ENCODE results near the gene NFYC. TPM values are rescaled to one million over a fixed set of nuclear protein-coding genes. Genes with fewer than 3 reads are reported as not detected.
"Not testable (repeated sequence)": the region's sequence is repeated elsewhere in the genome, so short reads cannot be mapped to it uniquely, and the experiment has no call there.

The NFYC gene
- total RNA-seq, 1 donor = 79.4 TPM

DNA sequence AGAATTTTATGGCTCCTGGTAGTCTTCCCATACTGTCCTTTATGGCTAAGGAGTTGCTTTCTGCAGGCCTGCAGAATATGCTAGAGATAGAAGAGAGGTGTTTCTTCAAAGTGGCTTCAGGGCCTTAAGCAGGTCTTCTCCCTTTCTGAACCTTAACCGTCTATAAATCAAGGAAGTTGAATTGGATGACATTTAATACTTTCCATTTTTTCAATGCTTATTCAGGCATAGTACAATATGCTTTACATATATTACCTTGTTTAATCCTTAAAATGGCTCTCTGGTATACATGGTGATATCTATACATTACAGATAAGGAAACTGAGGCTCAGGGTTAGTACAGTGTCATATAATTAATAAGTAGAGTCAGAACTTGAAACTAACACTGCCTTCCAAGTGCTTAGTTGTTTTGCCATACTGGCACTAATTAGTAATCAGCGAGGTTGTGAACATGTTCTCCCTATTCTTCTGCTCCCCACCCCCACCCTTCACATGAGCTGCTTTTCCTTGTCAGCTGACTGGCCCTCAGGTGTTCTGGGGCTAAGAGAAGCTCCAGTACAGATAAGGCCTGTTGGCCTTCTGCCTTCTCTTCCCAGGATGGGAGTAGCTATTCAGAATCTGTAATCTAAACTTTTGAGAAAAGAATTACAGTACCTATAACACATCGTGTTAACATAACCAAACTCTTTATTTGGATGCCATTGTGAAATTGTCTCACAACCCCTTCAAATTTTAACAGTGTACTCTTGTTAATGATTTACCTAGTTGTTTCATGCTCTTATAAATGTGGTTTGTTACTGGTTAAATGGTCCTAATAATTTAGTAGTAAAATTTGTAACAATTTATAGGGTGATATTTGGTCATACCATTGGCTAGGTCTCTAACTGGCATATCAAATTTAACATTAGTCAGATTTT is 13.6 kb downstream of the NFYC start:
- no peak for DNase-seq (ENCODE audit: low read depth in 2 of 3, low spot score in 2 of 3)

DNA sequence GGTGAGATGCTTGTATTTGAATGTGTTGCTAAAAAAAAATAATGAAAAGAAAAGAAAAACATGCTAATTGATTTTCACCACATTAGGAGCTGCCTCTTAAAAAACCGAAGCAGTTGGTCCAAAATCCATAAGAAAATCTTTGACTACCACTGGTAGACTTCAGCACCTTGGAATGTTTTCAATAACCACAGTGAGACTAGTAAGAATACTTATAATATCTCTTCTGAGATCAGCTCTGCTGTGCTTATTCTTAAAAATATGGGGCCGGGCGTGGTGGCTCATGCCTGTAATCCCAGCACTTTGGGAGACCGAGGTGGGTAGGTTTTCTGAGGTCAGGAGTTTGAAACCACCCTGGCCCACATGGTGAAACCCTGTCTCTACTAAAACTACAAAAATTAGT is 15.1 kb downstream of the NFYC start:
- DNase-seq (ENCODE audit: low read depth in 2 of 3, low spot score in 2 of 3) = no peak

DNA sequence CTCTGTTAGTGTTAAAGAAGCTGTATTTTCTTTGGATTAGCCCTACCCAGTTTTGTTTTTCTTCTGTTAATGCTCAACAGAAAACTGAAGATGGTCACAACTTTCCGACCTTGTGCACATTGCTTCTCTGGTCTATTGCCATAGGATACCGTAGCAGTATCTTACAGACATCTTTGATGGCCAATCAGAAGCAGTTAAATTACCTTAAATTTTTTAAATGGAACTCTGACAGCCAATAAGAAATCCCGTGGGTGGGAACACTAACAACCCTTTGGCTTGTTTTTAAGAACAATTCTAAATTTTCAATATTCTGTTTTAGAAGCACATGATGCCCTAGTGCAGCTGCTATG is 17.2 kb downstream of the NFYC start:
- DNase-seq (ENCODE audit: low read depth in 2 of 3, low spot score in 2 of 3) = no peak

DNA sequence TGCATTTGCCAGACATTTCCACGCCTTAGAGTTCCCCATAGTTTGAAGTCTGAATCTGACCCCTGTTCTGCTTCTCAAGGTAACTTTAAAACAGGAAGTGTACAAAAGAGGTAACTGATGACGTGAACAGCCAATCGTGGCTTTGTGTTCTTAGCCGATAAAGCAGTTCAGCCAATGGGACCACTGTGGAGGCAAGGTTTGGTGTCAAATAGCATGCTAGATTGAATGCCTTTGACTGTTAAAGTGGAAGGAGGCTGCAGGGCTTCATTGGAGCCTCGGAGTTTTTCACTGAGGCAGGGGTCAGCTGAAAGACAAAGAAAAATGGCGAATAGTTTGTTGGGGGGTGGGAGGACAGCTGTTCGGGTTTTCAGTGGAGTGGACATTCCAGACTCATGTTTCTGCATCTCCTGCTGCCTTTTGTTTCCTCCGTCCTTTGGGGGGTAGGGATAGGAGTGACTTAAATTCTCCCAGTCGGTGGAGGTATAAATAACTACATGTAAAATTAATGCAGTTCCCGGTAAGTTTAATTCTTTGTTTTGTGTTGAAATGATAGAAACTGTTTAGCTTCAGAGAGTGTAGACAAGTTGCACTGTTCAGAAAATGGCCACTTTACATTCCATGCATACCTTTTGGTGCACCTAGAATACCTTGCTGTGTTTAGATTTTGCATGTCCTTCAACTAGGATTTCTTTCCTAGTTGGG is 17.7 kb downstream of the NFYC start:
- DNase-seq (ENCODE audit: low read depth in 2 of 3, low spot score in 2 of 3) = peak; percentile 55 to 96 (median 91)

DNA sequence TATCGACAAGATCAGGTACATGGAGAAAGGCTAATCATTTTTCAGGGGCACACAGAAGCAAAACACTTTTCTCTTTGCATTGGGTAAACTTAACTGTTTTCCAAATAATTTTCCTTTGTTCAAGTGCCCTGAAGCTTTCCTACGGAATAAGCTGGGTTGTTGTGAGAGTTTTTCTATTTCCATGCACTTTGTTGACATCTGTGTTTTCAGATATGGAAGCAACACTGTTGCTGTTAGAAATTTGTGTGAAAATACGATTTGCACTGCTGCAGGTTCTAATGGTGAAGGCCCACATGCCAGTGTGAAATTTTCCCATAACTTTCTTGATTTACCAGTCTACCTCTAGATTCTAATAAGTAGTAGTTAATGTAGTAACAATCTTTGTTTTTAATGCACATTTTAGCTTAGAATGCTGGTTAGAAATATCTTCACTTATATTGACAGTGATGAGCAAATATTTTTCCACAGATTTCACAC is 18.3 kb downstream of the NFYC start:
- no peak for DNase-seq (ENCODE audit: low read depth in 2 of 3, low spot score in 2 of 3)

DNA sequence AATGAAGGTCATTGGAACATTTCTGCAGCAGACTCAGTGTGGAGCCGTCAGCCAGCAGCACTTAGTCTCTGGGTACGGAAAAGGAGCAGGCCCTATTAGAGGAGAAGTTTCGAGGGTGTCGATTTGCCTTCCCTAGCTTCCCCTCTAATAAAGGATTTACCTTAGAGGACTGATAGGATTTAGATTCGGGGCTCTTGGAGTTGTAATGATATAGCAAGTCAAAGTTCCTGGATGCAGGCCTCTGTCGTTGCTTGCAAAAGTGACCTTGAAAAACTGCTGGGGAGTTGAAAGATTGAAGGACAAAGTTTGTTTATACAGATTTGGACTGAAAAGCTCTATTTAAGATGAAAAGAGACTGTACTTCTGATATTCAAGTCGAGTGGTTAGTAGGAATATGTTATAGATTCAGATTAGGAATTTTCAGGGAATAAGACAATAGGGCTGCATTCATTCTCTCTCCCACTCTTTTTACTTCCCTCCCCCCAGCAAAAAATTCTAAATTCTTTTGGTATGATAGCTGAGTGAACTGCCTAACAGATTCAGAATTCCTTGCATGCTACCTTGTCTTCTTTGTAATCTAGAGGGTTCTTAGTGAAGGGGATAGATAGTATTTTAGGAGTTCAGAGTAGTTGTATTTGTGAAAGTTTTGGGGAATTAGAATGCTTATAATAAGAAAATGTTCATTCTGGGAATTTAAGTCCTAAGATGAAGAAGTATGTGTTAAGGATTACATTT is 19.2 kb downstream of the NFYC start:
- DNase-seq (ENCODE audit: low read depth in 2 of 3, low spot score in 2 of 3) = no peak

DNA sequence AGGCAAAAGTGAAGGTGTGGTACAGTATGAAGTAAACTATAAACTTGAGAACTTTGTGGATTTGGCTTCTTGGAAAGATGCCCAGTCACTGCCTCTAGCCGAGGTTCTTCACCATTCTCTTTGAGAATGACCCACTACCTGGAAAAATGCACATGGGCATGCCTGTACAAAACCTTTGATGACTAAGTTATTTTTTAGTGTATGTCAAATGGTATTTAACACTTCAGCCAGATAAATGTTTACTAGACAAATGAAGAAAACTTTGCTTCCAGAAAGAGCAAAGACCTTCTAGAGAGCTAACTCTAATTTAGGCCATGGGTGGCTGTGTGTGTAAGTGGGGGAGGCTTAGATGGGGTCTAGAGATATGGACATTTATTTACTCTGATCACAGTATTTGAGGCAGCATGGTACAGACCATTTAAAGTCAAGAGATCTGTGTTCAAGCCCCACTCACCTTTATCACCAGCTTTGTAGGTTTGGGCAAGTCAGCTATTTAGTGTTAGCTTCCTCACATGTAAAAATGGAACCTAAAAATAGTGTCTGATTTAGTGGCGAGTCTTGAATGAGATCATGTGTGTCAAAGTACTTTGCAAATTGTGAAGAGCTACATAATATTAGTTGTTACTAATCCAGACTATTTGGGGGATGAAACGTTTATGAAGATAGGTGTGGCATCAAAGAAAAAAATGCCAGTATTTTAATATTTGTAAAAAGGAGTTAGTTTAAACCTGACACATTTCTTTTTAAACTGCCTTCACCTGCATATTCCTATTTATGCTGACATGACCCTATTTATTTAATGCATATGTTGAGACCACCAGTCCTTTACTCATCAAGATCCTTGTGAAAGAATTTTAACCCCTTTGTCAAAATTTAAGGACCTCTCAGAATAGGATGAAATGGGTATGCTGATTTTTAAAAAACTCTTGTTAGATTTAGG is 20.2 kb downstream of the NFYC start:
- no peak for DNase-seq (ENCODE audit: low read depth in 2 of 3, low spot score in 2 of 3)

DNA sequence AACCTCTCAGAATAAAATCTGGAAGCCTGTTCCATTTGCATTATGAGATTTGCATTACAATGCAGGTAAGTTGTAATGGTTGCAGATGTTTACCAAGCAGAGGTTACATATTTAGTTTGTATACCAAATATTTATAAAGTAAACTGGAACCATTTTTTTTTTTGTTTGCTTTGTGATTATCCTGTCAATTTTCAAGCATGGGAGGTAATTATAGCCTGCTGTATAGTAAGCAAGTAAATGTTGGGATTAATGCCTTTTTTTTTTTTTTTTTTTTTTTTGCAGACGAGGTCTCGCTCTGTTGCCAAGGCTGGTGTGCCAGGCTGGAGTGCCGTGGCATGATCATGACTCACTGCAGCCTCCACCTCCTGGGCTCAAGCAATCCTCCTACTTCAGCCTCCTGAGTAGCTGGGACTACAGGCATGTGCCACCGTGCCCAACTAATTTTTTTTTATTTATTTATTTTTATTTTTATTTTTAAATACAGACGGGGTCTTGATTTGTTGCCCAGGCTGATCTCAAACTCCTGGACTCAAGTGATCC is 21.0 kb downstream of the NFYC start:
- no peak for DNase-seq (ENCODE audit: low read depth in 2 of 3, low spot score in 2 of 3)

DNA sequence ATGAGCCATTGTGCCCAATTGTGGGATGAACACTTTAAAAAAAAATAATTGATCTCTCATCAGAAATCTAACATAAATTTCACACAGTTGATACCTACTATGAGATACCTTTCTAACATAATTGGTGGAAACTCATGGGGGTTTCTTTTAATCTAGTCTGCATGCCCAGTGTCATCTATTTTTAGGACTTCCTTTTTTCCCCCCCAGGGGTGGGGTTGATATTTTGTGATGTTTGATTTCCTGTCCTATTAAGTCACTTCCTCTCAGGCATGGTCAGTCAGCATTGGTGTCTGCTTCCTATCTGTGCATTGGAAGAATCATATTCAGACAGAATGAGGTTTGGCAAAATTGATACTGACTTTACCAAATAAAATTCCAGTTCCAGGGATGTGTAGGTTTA is 21.5 kb downstream of the NFYC start:
- peak in 2 of 3 donors; percentile 54 to 64 for DNase-seq (ENCODE audit: low read depth in 2 of 3, low spot score in 2 of 3)

DNA sequence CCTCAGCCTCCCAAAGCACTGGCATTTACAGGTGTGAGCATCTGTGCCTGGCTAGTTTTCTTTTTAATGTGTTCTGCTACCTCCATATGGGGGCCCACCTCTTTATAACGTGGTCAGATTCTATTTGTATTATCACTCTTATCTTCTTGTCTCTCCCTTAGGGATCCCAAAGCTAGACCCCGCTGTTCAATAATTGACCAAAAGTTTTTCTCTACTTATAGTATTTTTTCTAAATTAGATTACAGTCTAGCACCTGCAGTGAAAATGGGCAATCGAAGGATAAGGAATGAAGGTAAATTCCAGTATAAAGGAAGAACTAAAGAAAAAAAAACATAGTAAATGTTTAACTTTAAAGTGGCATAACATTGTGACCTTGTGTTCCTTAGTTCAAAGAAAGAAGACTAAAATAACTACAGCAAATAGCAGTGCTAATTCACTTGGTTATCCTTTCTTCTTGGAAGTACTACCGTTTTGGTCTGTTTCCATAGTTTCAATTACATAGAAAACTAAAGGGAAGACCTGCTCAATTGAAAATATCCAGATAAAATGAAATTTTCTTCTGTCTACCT is 24.1 kb downstream of the NFYC start:
- no peak for DNase-seq (ENCODE audit: low read depth in 2 of 3, low spot score in 2 of 3)

DNA sequence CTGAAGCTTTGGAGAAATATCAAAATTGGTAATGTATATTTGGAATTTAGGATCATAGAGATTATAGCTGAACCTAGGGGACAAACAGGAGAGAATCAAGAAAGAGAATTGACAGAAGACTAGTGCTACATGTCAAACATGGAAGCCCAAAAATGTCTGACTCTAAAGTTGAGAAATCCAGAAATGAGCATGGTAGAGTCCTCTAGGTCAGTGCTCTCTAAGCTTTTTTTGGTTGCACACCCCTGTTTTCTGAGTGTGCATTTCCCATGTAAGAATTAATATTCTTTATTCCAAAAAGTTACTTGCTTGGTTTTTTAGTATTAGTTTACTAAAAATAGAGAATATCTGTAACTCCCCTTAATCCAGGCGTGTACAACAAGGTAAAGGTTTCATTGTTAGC is 25.6 kb downstream of the NFYC start:
- DNase-seq (ENCODE audit: low read depth in 2 of 3, low spot score in 2 of 3) = no peak

DNA sequence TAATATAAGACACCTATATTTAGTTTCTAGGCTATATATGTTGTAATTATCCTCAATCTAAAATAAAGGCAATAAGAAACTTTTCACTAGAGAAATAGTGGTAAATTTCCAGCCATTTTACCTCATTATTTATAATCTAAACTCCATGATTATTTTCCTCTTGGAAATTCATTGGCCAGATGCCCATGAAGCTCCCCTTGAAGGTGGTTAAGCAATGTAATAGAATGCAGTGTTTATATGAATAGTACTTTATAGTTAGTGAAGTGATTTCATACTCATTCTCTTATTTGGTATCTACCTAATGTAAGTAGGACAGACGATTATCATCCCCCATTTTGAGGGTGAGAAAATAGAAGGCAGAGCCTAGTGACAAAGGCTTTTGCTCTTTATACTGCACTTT is 26.5 kb downstream of the NFYC start:
- no peak for DNase-seq (ENCODE audit: low read depth in 2 of 3, low spot score in 2 of 3)

DNA sequence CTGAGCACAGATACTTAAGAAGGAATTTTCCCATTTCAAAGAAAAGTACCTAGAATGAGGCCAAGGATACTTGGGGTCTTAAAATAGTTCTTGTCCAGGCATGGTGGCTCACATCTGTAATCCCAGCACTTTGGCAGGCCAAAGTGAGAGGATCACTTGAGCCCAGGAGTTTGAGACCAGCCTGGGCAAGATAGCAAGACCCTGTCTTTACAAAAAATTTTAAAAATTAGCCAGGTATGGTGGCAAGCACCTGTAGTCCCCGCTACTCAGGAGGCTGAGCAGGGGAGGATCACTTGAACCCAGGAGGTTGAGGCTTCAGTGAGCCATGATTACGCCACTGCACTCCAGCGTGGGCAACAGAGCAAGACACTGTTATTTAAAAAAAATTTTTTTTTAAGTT is 29.0 kb downstream of the NFYC start:
- no peak for DNase-seq (ENCODE audit: low read depth in 2 of 3, low spot score in 2 of 3)

DNA sequence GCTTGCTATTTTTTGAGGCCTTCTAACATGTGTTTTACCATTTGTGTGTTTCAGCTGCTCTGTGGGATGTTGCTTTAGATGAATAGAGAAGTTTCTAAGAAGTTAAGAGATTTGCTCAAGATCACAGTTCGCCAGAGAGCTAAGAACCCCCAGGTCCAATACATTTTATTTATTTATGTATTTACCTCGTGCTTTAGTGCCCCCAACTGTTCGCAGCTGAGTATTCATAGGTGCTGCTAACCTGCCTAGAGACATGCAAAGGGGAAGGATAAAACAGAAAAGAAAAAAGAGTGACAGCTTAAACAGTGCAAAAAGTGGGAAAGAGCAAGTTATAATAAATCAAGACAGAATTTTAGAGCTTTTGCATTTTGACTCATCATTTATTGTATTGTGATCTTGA is 31.1 kb downstream of the NFYC start:
- DNase-seq (ENCODE audit: low read depth in 2 of 3, low spot score in 2 of 3) = peak in 1 of 3 donors; percentile 20

DNA sequence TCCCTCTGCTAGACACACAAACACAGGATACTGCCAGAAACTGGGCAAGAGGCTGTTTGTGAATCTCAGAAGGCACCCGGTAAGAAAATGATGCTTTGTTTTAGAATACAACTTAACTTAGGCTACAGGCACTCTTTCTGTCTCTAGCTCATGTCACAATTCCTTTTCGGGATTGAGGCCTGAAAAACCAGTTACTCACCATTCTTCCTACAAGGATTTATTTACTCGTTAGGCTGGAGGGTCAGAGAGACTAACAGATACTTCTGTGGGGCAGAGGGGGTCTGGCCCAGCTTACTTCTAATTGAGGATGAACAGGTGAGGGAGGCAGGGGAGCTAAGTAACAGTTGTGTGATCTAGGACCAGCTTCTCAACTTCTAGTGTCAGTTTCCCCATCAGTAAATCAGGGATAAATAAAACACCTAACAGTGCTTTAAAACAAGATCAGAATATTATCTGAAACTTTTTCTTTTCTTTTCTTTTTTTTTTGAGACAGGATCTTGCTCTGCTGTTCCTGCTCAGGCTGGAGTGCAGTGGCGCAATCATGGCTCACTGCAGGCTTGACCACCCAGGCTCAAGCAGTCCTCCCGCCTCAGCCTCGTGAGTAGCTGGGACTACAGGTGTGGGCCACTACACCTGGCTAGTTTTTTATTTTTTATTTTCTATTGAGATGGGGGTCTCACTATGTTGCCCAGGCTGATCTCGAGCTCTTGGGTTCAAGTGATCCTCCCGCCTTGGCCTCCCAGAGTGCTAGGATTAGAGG is 31.9 kb downstream of the NFYC start:
- no peak for DNase-seq (ENCODE audit: low read depth in 2 of 3, low spot score in 2 of 3)

DNA sequence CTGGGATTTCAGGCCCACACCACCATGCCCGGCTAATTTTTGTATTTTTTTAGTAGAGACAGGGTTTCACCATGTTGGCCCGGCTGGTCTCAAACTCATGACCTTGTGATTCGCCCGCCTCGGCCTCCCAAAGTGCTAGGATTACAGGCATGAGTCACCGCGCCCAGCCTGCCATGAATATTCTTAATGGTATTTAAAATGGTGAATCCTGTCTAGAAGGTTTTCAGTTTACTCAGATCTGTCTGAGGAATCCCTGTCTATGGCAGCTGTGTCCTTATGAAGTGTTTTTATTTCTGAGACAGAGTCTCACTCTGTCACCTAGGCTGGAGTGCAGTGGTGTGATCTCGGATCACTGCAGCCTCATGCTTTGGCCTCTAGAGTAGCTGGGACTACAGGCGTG is 36.2 kb downstream of the NFYC start:
- not testable (repeated sequence) for DNase-seq (ENCODE audit: low read depth in 2 of 3, low spot score in 2 of 3)

DNA sequence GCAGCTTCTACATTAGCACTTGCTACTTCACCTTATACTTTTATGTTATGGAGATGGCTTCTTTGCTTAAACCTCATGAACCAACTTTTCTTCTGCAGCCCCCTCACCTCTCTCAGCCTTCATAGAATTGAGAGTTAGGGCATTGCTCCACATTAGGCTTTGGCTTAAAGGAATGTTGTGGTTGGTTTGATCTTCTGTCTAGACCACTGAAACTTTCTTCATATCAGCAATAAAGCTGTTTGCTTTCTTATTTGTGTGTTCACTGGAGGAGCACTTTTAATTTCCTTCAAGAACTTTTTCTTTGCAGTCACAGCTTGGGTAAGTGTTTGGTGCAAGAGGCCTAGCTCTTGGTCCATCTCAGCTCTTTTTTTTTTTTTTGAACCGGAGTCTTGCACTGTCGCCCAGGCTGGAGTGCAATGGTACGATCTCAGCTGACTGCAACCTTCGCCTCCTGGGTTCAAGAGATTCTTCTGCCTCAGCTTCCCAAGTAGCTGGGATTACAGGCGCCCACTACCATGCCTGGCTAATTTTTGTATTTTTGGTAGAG is 37.9 kb downstream of the NFYC start:
- DNase-seq (ENCODE audit: low read depth in 2 of 3, low spot score in 2 of 3) = not testable (repeated sequence)

DNA sequence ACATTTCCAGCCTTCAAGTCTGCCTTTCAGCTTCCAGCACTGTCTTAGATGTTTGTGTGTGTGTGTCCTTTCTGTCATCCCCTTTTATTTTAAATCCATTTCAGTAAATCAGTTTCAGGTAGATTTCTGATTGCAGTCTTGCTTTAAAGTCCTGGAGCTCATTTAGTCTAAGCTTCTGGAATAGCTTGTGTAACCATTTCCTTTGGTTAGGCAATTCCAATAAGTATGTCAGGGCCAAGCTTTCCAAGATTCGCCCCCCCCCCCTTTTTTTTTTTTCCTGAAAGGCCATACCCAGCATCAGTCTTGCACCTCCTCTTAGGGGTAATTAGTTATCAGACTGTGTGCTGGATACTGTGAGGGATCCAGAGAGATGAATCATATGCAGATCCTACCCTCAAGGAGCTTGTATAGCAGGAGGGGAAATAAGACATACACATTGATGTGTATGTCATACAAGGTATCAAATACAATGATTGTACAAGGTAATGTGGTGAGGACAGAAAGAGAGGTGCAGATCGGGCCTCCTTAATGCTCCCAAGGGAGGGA is 41.3 kb downstream of the NFYC start:
- DNase-seq (ENCODE audit: low read depth in 2 of 3, low spot score in 2 of 3) = no peak
